ENCODE data around the gene NYAP2. TPM values are rescaled to one million over a fixed set of nuclear protein-coding genes. Genes with fewer than 3 reads are reported as not detected.

Gene NYAP2
- total and polyA plus RNA-seq, 7 donors, result 0.03 to 0.36 TPM; not detected in 5

GRCh38 chr2:225413786-225414185 is 14.3 kb downstream of the NYAP2 start:
- Histone ChIP-seq H3K27ac (no peak overlapping the region), H3K4me3 (no peak overlapping the region), H3K27me3 (no peaks in the 10 kb centered on the region), H3K4me1 (no peaks in the 10 kb centered on the region), H3K9me3 (no peaks in the 10 kb centered on the region), H3K36me3 (no peaks in the 10 kb centered on the region)
- DNase-seq, result no peak
- WGBS, 2 donors, result 39 to 52% methylated on average over 2 of the region's 2 CpGs
- TF ChIP-seq EP300 (IDR thresholded peaks at IDR 0.05) (no peak), POLR2A (IDR thresholded peaks at IDR 0.05) (no peak), POLR2AphosphoS5 (IDR thresholded peaks at IDR 0.05) (no peak)
- TF ChIP-seq, protein P1, sequence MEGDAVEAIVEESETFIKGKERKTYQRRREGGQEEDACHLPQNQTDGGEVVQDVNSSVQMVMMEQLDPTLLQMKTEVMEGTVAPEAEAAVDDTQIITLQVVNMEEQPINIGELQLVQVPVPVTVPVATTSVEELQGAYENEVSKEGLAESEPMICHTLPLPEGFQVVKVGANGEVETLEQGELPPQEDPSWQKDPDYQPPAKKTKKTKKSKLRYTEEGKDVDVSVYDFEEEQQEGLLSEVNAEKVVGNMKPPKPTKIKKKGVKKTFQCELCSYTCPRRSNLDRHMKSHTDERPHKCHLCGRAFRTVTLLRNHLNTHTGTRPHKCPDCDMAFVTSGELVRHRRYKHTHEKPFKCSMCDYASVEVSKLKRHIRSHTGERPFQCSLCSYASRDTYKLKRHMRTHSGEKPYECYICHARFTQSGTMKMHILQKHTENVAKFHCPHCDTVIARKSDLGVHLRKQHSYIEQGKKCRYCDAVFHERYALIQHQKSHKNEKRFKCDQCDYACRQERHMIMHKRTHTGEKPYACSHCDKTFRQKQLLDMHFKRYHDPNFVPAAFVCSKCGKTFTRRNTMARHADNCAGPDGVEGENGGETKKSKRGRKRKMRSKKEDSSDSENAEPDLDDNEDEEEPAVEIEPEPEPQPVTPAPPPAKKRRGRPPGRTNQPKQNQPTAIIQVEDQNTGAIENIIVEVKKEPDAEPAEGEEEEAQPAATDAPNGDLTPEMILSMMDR (IDR thresholded peaks at IDR 0.05), result no peak
- intact Hi-C loops (cut with DNase I), result no loop called here

GRCh38 chr2:225414902-225415301 is 15.4 kb downstream of the NYAP2 start:
- Histone ChIP-seq H3K4me3 (no peak overlapping the region), H3K4me1 (no peaks in the 10 kb centered on the region), H3K9me3 (no peaks in the 10 kb centered on the region), H3K36me3 (no peaks in the 10 kb centered on the region), H3K27ac (no peak overlapping the region), H3K27me3 (no peaks in the 10 kb centered on the region)
- no peak for TF ChIP-seq POLR2A (IDR thresholded peaks at IDR 0.05)
- no peak for TF ChIP-seq POLR2AphosphoS5 (IDR thresholded peaks at IDR 0.05)
- no peak for TF ChIP-seq EP300 (IDR thresholded peaks at IDR 0.05)
- TF ChIP-seq, protein P1 (IDR thresholded peaks at IDR 0.05), result no peak
- intact Hi-C loops (cut with DNase I), result no loop called here
- 64 to 69% methylated on average over 1 of the region's 1 CpG for WGBS, 2 donors
- DNase-seq, result no peak

DNA sequence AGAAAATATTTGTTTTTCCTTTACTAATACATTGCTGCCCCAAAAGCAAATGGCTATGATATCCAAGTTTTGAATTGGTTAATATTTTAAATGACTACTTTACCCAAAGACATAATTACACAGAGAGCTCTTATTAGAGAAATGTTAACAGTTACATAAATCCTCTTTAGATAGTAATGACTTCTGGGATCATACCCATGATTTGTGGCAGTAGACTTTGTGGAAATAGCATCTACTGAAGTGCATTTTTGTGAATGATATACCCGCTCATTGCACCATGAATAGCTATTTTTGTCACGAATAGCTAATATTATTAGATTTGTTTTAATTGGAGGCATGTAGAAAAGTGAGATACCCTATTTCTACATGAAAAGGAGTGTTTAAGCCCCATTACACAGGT is 15.8 kb downstream of the NYAP2 start:
- Histone ChIP-seq H3K4me1 (no peaks in the 10 kb centered on the region), H3K36me3 (no peaks in the 10 kb centered on the region), H3K27ac (no peak overlapping the region), H3K9me3 (no peaks in the 10 kb centered on the region), H3K27me3 (no peaks in the 10 kb centered on the region), H3K4me3 (no peak overlapping the region)
- TF ChIP-seq, protein P1 (IDR thresholded peaks at IDR 0.05), result no peak
- no peak for TF ChIP-seq EP300 (IDR thresholded peaks at IDR 0.05)
- TF ChIP-seq POLR2AphosphoS5 (IDR thresholded peaks at IDR 0.05), result no peak
- TF ChIP-seq POLR2A (IDR thresholded peaks at IDR 0.05), result no peak
- WGBS, 2 donors, result 91 to 98% methylated on average over 2 of the region's 2 CpGs
- intact Hi-C loops (cut with DNase I), result no loop called here
- DNase-seq, result no peak

- Histone ChIP-seq H3K9me3 (no peaks in the 10 kb centered on the region), H3K27me3 (no peaks in the 10 kb centered on the region), H3K27ac (no peak overlapping the region), H3K4me1 (no peaks in the 10 kb centered on the region), H3K36me3 (no peaks in the 10 kb centered on the region), H3K4me3 (no peak overlapping the region)
- intact Hi-C loops (cut with DNase I), result no loop called here
- no peak for DNase-seq
- 75 to 80% methylated on average over 2 of the region's 2 CpGs for WGBS, 2 donors
- TF ChIP-seq EP300 (IDR thresholded peaks at IDR 0.05), result no peak
- TF ChIP-seq POLR2A (IDR thresholded peaks at IDR 0.05), result no peak
- TF ChIP-seq POLR2AphosphoS5 (IDR thresholded peaks at IDR 0.05), result no peak
- TF ChIP-seq, protein P1 (IDR thresholded peaks at IDR 0.05), result no peak
These were observed 16.3 kb downstream of the NYAP2 start for GRCh38 chr2:225415792-225416191.

GRCh38 chr2:225416616-225417367 is 17.3 kb downstream of the NYAP2 start:
- WGBS, 2 donors, result 79 to 81% methylated on average over 3 of the region's 3 CpGs
- TF ChIP-seq POLR2AphosphoS5 (IDR thresholded peaks at IDR 0.05) (no peak), EP300 (IDR thresholded peaks at IDR 0.05) (no peak), POLR2A (IDR thresholded peaks at IDR 0.05) (no peak)
- intact Hi-C loops (cut with DNase I), result no loop called here
- no peak overlapping the region for H3K27ac ChIP-seq
- H3K9me3 ChIP-seq, result no peaks in the 10 kb centered on the region
- DNase-seq, result no peak
- H3K4me1 ChIP-seq, result no peaks in the 10 kb centered on the region
- H3K27me3 ChIP-seq, result no peaks in the 10 kb centered on the region
- no peaks in the 10 kb centered on the region for H3K36me3 ChIP-seq
- no peak overlapping the region for H3K4me3 ChIP-seq
